HEK293 (cell line): Measurements from ENCODE around the gene SKAP1.

Experiments used
- CTCF ChIA-PET: fragments of 350-600 bp; formaldehyde crosslinking; extraction: SDS; loops from one replicate; lab custom pipeline; 2021; ENCODE audit warnings: antibody characterized with exemption; lab: Yijun Ruan, JAX
- POLR2A ChIA-PET: fragments of 300-600 bp; formaldehyde crosslinking; extraction: SDS; loops from one replicate; lab custom pipeline; 2020; ENCODE audit warnings: antibody characterized with exemption, inconsistent platforms; lab: Yijun Ruan, JAX
- H3K27ac ChIP-seq: fragments of 200-500 bp; sonication (Bioruptor generic); 2 replicates; pipeline ENCODE4 v1.5.1; 2014; ENCODE audit warnings: low read depth, low read length, control low read depth, inconsistent platforms; ENCODE audit errors: extremely low read depth
- H3K36me3 ChIP-seq, 2 experiments: fragments of 200-500 bp in 1 of 2; sonication (Bioruptor generic) in 1 of 2; 1 replicate in 1 of 2; 2 replicates in 1 of 2; pipeline ENCODE4 v1.5.1; 2014 to 2017; ENCODE audit warnings: inconsistent platforms in 2 of 2, low read length in 2 of 2; ENCODE audit not compliant: control insufficient read depth in 2 of 2, insufficient read depth in 1 of 2
- H3K4me1 ChIP-seq: fragments of 200-500 bp; sonication (Bioruptor generic); 2 replicates; pipeline ENCODE4 v1.5.1; 2014; ENCODE audit warnings: mild to moderate bottlenecking, low read length, inconsistent platforms; ENCODE audit not compliant: control insufficient read depth, insufficient read depth
- H3K4me3 ChIP-seq: 2 replicates; pipeline ENCODE4 v1.5.1; 2011; ENCODE audit warnings: low read depth, mild to moderate bottlenecking, control low read depth, low read length, moderate library complexity
- H3K9me3 ChIP-seq: fragments of 200-500 bp; sonication (Bioruptor generic); 2 replicates; pipeline ENCODE4 v1.5.1; 2014; ENCODE audit warnings: low read depth, low read length, inconsistent platforms; ENCODE audit not compliant: control insufficient read depth, insufficient read depth
- BCL11B ChIP-seq: fragments of 450-650 bp; formaldehyde crosslinking; IDR thresholded peaks from 2 replicates; pipeline ENCODE4 v1.5.1; 2016; ENCODE audit warnings: low read depth, missing biosample characterization, missing genetic modification characterization
- GFI1B ChIP-seq: fragments of 450-650 bp; formaldehyde crosslinking; IDR thresholded peaks from 2 replicates; pipeline ENCODE4 v1.5.1; 2016; ENCODE audit warnings: missing biosample characterization, missing genetic modification characterization
- GLI2 ChIP-seq: fragments of 450-650 bp; formaldehyde crosslinking; IDR thresholded peaks from 2 replicates; pipeline ENCODE4; 2017; ENCODE audit warnings: missing biosample characterization, missing genetic modification characterization, low read depth, borderline replicate concordance
- GLIS1 ChIP-seq: fragments of 450-650 bp; formaldehyde crosslinking; IDR thresholded peaks from 2 replicates; pipeline ENCODE4 v1.5.1; 2016; ENCODE audit warnings: missing biosample characterization, missing genetic modification characterization
- KLF7 ChIP-seq: fragments of 450-650 bp; formaldehyde crosslinking; IDR thresholded peaks from 2 replicates; pipeline ENCODE4 v1.5.1; 2016; ENCODE audit warnings: missing biosample characterization, missing genetic modification characterization, borderline replicate concordance
- KLF9 ChIP-seq: fragments of 450-650 bp; formaldehyde crosslinking; IDR thresholded peaks from 2 replicates; pipeline ENCODE4 v1.5.1; 2016; ENCODE audit warnings: missing biosample characterization, missing genetic modification characterization, low read depth
- MZF1 ChIP-seq: fragments of 450-650 bp; formaldehyde crosslinking; IDR thresholded peaks from 2 replicates; pipeline ENCODE4 v1.5.1; 2017; ENCODE audit warnings: missing biosample characterization, missing genetic modification characterization, borderline replicate concordance
- OSR2 ChIP-seq: fragments of 450-650 bp; formaldehyde crosslinking; IDR thresholded peaks from 2 replicates; pipeline ENCODE4 v1.5.1; 2016; ENCODE audit warnings: missing biosample characterization, missing genetic modification characterization
- REPIN1 ChIP-seq: fragments of 450-650 bp; formaldehyde crosslinking; IDR thresholded peaks from 2 replicates; pipeline ENCODE4 v1.5.1; 2017; ENCODE audit warnings: missing biosample characterization, missing genetic modification characterization, low read depth
- SALL2 ChIP-seq: fragments of 450-650 bp; formaldehyde crosslinking; IDR thresholded peaks from 2 replicates; pipeline ENCODE4 v1.5.0; 2017; ENCODE audit warnings: missing biosample characterization, mild to moderate bottlenecking, missing genetic modification characterization, borderline replicate concordance
- SP2 ChIP-seq: fragments of 450-650 bp; formaldehyde crosslinking; IDR thresholded peaks from 2 replicates; pipeline ENCODE4 v1.5.1; 2016; ENCODE audit warnings: missing biosample characterization, missing genetic modification characterization
- SP3 ChIP-seq: fragments of 450-650 bp; formaldehyde crosslinking; IDR thresholded peaks from 2 replicates; pipeline ENCODE4 v1.5.1; 2016; ENCODE audit warnings: missing biosample characterization, missing genetic modification characterization
- TCF7L2 ChIP-seq: IDR thresholded peaks from 2 replicates; pipeline ENCODE4 v1.6.1; 2011; ENCODE audit warnings: low read depth, mild to moderate bottlenecking, inconsistent platforms, low read length, moderate library complexity, borderline replicate concordance
- WT1 ChIP-seq: fragments of 450-650 bp; formaldehyde crosslinking; IDR thresholded peaks from 2 replicates; pipeline ENCODE4 v1.5.1; 2016; ENCODE audit warnings: missing biosample characterization, missing genetic modification characterization
- ZBTB17 ChIP-seq: fragments of 450-650 bp; formaldehyde crosslinking; IDR thresholded peaks from 2 replicates; pipeline ENCODE4 v1.5.1; 2016; ENCODE audit warnings: missing biosample characterization, missing genetic modification characterization
- ZEB2 ChIP-seq: fragments of 450-650 bp; formaldehyde crosslinking; IDR thresholded peaks from 2 replicates; pipeline ENCODE4 v1.5.1; 2016; ENCODE audit warnings: missing biosample characterization, missing genetic modification characterization
- ZFP69B ChIP-seq: fragments of 450-650 bp; formaldehyde crosslinking; IDR thresholded peaks from 2 replicates; pipeline ENCODE4 v1.5.1; 2016; ENCODE audit warnings: missing biosample characterization, missing genetic modification characterization
- ZNF138 ChIP-seq: fragments of 450-650 bp; formaldehyde crosslinking; IDR thresholded peaks from 2 replicates; pipeline ENCODE4 v1.5.1; 2016; ENCODE audit warnings: missing biosample characterization, missing genetic modification characterization, borderline replicate concordance
- ZNF2 ChIP-seq: fragments of 450-650 bp; formaldehyde crosslinking; IDR thresholded peaks from 2 replicates; pipeline ENCODE4 v1.5.1; 2016; ENCODE audit warnings: missing biosample characterization, missing genetic modification characterization
- ZNF311 ChIP-seq: fragments of 450-650 bp; formaldehyde crosslinking; IDR thresholded peaks from 2 replicates; pipeline ENCODE4 v1.5.1; 2017; ENCODE audit warnings: missing biosample characterization, missing genetic modification characterization, borderline replicate concordance
- ZNF426 ChIP-seq: fragments of 450-650 bp; formaldehyde crosslinking; IDR thresholded peaks from 2 replicates; pipeline ENCODE4 v1.5.1; 2017; ENCODE audit warnings: missing biosample characterization, missing genetic modification characterization, mild to moderate bottlenecking, inconsistent platforms, moderate library complexity
- ZNF48 ChIP-seq: fragments of 450-650 bp; formaldehyde crosslinking; IDR thresholded peaks from 2 replicates; pipeline ENCODE4 v1.5.1; 2016; ENCODE audit warnings: missing biosample characterization, missing genetic modification characterization
- ZNF621 ChIP-seq: fragments of 450-650 bp; formaldehyde crosslinking; IDR thresholded peaks from 2 replicates; pipeline ENCODE4 v1.5.1; 2017; ENCODE audit warnings: missing biosample characterization, missing genetic modification characterization
- ZNF624 ChIP-seq: fragments of 450-650 bp; formaldehyde crosslinking; IDR thresholded peaks from 2 replicates; pipeline ENCODE4 v1.5.1; 2017; ENCODE audit warnings: missing biosample characterization, missing genetic modification characterization
- ZNF629 ChIP-seq: fragments of 450-650 bp; formaldehyde crosslinking; IDR thresholded peaks from 2 replicates; pipeline ENCODE4 v1.5.1; 2017; ENCODE audit warnings: missing biosample characterization, missing genetic modification characterization
- ZNF707 ChIP-seq: fragments of 450-650 bp; formaldehyde crosslinking; IDR thresholded peaks from 2 replicates; pipeline ENCODE4 v1.5.1; 2016; ENCODE audit warnings: missing biosample characterization, missing genetic modification characterization
- ZNF843 ChIP-seq: fragments of 450-650 bp; formaldehyde crosslinking; IDR thresholded peaks from 2 replicates; pipeline ENCODE4 v1.5.1; 2016; ENCODE audit warnings: missing biosample characterization, missing genetic modification characterization
- ZSCAN16 ChIP-seq: fragments of 450-650 bp; formaldehyde crosslinking; IDR thresholded peaks from 2 replicates; pipeline ENCODE4 v1.5.1; 2016; ENCODE audit warnings: missing biosample characterization, missing genetic modification characterization
- ZSCAN30 ChIP-seq: fragments of 450-650 bp; IDR thresholded peaks from 2 replicates; pipeline ENCODE4 v1.5.1; 2018; ENCODE audit warnings: missing biosample characterization, mild to moderate bottlenecking, missing genetic modification characterization, moderate library complexity
- ZXDB ChIP-seq: fragments of 450-650 bp; formaldehyde crosslinking; IDR thresholded peaks from 2 replicates; pipeline ENCODE4 v1.5.1; 2016; ENCODE audit warnings: missing biosample characterization, missing genetic modification characterization
- TF ChIP-seq, protein P1 (sequence below): fragments of 450-650 bp; formaldehyde crosslinking; IDR thresholded peaks from 2 replicates; pipeline ENCODE4 v1.5.1; 2016; ENCODE audit warnings: missing biosample characterization, missing genetic modification characterization
- TF ChIP-seq, protein P2 (sequence below): fragments of 450-650 bp; formaldehyde crosslinking; IDR thresholded peaks from 2 replicates; pipeline ENCODE4 v1.5.1; 2017; ENCODE audit warnings: missing biosample characterization, missing genetic modification characterization
- TF ChIP-seq, protein P3 (sequence below): fragments of 450-650 bp; formaldehyde crosslinking; IDR thresholded peaks from 2 replicates; pipeline ENCODE4 v1.5.1; 2017; ENCODE audit warnings: missing biosample characterization, missing genetic modification characterization
- TF ChIP-seq, protein P4 (sequence below): fragments of 450-650 bp; formaldehyde crosslinking; IDR thresholded peaks from 2 replicates; pipeline ENCODE4 v1.5.1; 2016; ENCODE audit warnings: missing biosample characterization, missing genetic modification characterization

SKAP1 gene

DNA sequence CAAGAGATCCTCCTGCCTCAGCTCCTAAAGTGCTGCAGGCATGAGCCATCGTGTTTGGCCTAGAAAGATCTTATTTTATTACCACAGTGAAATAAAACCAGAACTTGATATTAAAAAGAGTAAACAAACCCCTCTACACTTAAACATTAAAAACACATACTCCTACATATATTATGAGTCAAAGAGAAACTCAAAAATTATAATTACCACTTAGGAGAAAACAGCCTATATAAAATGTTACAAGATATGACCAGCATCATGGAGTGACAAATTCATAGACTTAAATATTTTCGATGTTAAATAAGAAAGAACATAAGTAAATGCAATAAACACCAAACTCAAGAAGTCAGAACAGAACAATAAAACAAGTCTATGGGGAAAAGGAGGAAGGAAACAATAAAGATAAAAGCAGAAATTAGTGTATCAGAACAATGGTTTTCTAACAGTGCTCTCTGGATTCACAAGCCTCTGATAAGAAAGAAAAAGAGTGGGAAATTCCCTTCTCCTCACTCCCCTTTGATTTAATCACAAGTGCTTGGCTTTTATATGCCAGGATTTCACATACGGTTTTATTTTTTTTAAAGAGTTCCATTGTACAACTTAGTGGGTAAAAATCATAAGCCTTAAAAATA is 23.0 kb downstream of the SKAP1 start:
- peak overlapping the region; percentile 52 for H3K27ac ChIP-seq
- H3K36me3 ChIP-seq: no peaks in the 10 kb centered on the region
- peaks cover 8% of the 10 kb centered on the region for H3K4me1 ChIP-seq
- ChIA-PET CTCF (no interaction called here), POLR2A (no interaction called here)
- H3K4me3 ChIP-seq: no peak overlapping the region
- H3K9me3 ChIP-seq: no peaks in the 10 kb centered on the region
- TF ChIP-seq GLIS1 (no peak), ZNF624 (tag by site-specific recombination) (no peak), ZEB2 (0 out of 2 replicates have a peak, but pooled peaks have one; percentile 50), ZNF426 (tag by site-specific recombination) (no peak), ZNF48 (tag by site-specific recombination) (no peak), ZNF629 (tag by site-specific recombination) (no peak), SP2 (tag by site-specific recombination) (no peak), WT1 (tag by site-specific recombination) (peak; percentile 100), ZNF843 (tag by site-specific recombination) (peak; percentile 72), ZNF621 (tag by site-specific recombination) (no peak), BCL11B (tag by site-specific recombination) (peak; percentile 76; the same call in 1 of the 2 replicates), MZF1 (tag by site-specific recombination) (0 out of 2 replicates have a peak, but pooled peaks have one; percentile 68), OSR2 (peak; percentile 84; the same call in 1 of the 2 replicates), ZSCAN30 (tag by site-specific recombination) (0 out of 2 replicates have a peak, but pooled peaks have one; percentile 48), ZXDB (peak; percentile 82; the same call in 1 of the 2 replicates), ZNF2 (tag by site-specific recombination) (no peak), REPIN1 (no peak), SALL2 (no peak), ZNF311 (no peak), ZSCAN16 (tag by site-specific recombination) (peak; percentile 79; the same call in 1 of the 2 replicates), SP3 (tag by site-specific recombination) (no peak), ZBTB17 (peak; percentile 62; the same call in 1 of the 2 replicates), KLF9 (tag by site-specific recombination) (no peak), GFI1B (tag by site-specific recombination) (peak; percentile 93), ZFP69B (tag by site-specific recombination) (0 out of 2 replicates have a peak, but pooled peaks have one; percentile 11), KLF7 (tag by site-specific recombination) (no peak; the same call in 1 of the 2 replicates), ZNF707 (no peak), TCF7L2 (peak; percentile 75; the same call in 1 of the 2 replicates), GLI2 (no peak), ZNF138 (tag by site-specific recombination) (no peak)
- TF ChIP-seq, protein P1, sequence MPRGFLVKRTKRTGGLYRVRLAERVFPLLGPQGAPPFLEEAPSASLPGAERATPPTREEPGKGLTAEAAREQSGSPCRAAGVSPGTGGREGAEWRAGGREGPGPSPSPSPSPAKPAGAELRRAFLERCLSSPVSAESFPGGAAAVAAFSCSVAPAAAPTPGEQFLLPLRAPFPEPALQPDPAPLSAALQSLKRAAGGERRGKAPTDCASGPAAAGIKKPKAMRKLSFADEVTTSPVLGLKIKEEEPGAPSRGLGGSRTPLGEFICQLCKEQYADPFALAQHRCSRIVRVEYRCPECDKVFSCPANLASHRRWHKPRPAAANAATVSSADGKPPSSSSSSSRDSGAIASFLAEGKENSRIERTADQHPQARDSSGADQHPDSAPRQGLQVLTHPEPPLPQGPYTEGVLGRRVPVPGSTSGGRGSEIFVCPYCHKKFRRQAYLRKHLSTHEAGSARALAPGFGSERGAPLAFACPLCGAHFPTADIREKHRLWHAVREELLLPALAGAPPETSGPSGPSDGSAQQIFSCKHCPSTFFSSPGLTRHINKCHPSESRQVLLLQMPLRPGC (tag by site-specific recombination): no peak
- TF ChIP-seq, protein P2, sequence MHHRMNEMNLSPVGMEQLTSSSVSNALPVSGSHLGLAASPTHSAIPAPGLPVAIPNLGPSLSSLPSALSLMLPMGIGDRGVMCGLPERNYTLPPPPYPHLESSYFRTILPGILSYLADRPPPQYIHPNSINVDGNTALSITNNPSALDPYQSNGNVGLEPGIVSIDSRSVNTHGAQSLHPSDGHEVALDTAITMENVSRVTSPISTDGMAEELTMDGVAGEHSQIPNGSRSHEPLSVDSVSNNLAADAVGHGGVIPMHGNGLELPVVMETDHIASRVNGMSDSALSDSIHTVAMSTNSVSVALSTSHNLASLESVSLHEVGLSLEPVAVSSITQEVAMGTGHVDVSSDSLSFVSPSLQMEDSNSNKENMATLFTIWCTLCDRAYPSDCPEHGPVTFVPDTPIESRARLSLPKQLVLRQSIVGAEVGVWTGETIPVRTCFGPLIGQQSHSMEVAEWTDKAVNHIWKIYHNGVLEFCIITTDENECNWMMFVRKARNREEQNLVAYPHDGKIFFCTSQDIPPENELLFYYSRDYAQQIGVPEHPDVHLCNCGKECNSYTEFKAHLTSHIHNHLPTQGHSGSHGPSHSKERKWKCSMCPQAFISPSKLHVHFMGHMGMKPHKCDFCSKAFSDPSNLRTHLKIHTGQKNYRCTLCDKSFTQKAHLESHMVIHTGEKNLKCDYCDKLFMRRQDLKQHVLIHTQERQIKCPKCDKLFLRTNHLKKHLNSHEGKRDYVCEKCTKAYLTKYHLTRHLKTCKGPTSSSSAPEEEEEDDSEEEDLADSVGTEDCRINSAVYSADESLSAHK (tag by site-specific recombination): peak; percentile 83
- TF ChIP-seq, protein P3, sequence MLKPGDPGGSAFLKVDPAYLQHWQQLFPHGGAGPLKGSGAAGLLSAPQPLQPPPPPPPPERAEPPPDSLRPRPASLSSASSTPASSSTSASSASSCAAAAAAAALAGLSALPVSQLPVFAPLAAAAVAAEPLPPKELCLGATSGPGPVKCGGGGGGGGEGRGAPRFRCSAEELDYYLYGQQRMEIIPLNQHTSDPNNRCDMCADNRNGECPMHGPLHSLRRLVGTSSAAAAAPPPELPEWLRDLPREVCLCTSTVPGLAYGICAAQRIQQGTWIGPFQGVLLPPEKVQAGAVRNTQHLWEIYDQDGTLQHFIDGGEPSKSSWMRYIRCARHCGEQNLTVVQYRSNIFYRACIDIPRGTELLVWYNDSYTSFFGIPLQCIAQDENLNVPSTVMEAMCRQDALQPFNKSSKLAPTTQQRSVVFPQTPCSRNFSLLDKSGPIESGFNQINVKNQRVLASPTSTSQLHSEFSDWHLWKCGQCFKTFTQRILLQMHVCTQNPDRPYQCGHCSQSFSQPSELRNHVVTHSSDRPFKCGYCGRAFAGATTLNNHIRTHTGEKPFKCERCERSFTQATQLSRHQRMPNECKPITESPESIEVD: peak; percentile 100
- TF ChIP-seq, protein P4, sequence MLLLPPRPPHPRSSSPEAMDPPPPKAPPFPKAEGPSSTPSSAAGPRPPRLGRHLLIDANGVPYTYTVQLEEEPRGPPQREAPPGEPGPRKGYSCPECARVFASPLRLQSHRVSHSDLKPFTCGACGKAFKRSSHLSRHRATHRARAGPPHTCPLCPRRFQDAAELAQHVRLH (tag by site-specific recombination): no peak
